Panc1 (cell line): Measurements from ENCODE around the gene DOK7.

Experiments used
- POLR2AphosphoS5 ChIP-seq: IDR thresholded peaks from 2 replicates; pipeline ENCODE4 v1.6.1; 2012; ENCODE audit warnings: mild to moderate bottlenecking, low read depth, low read length, moderate library complexity
- SIN3A ChIP-seq: IDR thresholded peaks from 2 replicates; pipeline ENCODE4 v1.6.1; 2012; ENCODE audit warnings: low read depth, mild to moderate bottlenecking, low read length, moderate library complexity, borderline replicate concordance; ENCODE audit not compliant: insufficient read depth
- TCF7L2 ChIP-seq: IDR thresholded peaks from 2 replicates; pipeline ENCODE4 v1.6.1; 2011; ENCODE audit warnings: mild to moderate bottlenecking, low read depth, low read length, inconsistent platforms
- TF ChIP-seq, protein P1 (sequence below): fragments of 450-650 bp; IDR thresholded peaks from 2 replicates; pipeline ENCODE4 v1.5.1; 2017; ENCODE audit warnings: mild to moderate bottlenecking
- TF ChIP-seq, protein P2 (sequence below), 2 experiments: IDR thresholded peaks; 2 replicates each; pipeline ENCODE4 v1.6.1; 2011 to 2012; ENCODE audit warnings: low read depth in 2 of 2, control low read depth in 1 of 2, low read length in 1 of 2, mild to moderate bottlenecking in 1 of 2, moderate library complexity in 1 of 2; ENCODE audit not compliant: insufficient read depth in 1 of 2

DNA sequence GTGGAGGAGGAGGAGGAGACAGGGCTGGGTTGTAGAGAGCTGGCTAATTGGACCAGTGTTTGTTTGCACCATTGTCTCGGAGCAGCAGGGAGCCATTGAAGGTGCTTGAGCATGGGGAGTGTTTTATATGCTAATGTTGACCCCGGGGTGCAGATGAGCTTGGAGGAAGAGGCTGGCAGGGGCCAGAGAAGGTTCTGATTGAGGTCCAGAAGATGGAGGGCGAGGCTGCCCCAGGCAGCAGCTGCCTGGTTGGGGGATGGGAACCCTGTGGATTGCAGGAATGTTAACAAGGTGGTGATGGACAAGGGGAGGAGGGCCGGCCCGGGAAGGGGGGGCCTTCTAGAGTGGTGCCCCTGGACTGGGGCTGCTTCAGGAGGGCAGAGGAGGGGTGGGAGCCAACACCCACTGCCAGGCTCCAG lies 18.0 kb downstream of the DOK7 start:
- TF ChIP-seq, protein P1, sequence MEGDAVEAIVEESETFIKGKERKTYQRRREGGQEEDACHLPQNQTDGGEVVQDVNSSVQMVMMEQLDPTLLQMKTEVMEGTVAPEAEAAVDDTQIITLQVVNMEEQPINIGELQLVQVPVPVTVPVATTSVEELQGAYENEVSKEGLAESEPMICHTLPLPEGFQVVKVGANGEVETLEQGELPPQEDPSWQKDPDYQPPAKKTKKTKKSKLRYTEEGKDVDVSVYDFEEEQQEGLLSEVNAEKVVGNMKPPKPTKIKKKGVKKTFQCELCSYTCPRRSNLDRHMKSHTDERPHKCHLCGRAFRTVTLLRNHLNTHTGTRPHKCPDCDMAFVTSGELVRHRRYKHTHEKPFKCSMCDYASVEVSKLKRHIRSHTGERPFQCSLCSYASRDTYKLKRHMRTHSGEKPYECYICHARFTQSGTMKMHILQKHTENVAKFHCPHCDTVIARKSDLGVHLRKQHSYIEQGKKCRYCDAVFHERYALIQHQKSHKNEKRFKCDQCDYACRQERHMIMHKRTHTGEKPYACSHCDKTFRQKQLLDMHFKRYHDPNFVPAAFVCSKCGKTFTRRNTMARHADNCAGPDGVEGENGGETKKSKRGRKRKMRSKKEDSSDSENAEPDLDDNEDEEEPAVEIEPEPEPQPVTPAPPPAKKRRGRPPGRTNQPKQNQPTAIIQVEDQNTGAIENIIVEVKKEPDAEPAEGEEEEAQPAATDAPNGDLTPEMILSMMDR = no peak
- TF ChIP-seq POLR2AphosphoS5 = no peak
- TF ChIP-seq, protein P2, sequence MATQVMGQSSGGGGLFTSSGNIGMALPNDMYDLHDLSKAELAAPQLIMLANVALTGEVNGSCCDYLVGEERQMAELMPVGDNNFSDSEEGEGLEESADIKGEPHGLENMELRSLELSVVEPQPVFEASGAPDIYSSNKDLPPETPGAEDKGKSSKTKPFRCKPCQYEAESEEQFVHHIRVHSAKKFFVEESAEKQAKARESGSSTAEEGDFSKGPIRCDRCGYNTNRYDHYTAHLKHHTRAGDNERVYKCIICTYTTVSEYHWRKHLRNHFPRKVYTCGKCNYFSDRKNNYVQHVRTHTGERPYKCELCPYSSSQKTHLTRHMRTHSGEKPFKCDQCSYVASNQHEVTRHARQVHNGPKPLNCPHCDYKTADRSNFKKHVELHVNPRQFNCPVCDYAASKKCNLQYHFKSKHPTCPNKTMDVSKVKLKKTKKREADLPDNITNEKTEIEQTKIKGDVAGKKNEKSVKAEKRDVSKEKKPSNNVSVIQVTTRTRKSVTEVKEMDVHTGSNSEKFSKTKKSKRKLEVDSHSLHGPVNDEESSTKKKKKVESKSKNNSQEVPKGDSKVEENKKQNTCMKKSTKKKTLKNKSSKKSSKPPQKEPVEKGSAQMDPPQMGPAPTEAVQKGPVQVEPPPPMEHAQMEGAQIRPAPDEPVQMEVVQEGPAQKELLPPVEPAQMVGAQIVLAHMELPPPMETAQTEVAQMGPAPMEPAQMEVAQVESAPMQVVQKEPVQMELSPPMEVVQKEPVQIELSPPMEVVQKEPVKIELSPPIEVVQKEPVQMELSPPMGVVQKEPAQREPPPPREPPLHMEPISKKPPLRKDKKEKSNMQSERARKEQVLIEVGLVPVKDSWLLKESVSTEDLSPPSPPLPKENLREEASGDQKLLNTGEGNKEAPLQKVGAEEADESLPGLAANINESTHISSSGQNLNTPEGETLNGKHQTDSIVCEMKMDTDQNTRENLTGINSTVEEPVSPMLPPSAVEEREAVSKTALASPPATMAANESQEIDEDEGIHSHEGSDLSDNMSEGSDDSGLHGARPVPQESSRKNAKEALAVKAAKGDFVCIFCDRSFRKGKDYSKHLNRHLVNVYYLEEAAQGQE (IDR thresholded peaks at IDR 0.05; ENCODE audit: insufficient read depth in 1 of 2, low read depth in 2 of 2, low read length in 1 of 2) = no peak
- no peak for TF ChIP-seq TCF7L2
- no peak for TF ChIP-seq SIN3A
